Measurements from ENCODE around the gene DTD1. TPM values are rescaled to one million over a fixed set of nuclear protein-coding genes. Genes with fewer than 3 reads are reported as not detected.

The DTD1 gene
- total RNA-seq, 6 donors from 2014 or later = 19.9 to 31.2 (median 24.8) TPM

- Histone ChIP-seq H3K27ac (no peak overlapping the region), H3K4me3 (no peak overlapping the region), H3K36me3 (peaks cover 0 to 13% (median 9%) of the 10 kb centered on the region in 4 donors), H3K4me1 (no peaks in the 10 kb centered on the region), H3K9me3 (no peaks in the 10 kb centered on the region), H3K27me3 (no peaks in the 10 kb centered on the region)
- no peak for ATAC-seq (ENCODE audit: low FRiP score in 2 of 2)
- no peak for TF ChIP-seq POLR2A (IDR thresholded peaks at IDR 0.05)
- no peak for TF ChIP-seq POLR2AphosphoS5 (IDR thresholded peaks at IDR 0.05)
- TF ChIP-seq CTCF (IDR thresholded peaks at IDR 0.05) = no peak
- TF ChIP-seq EP300 (IDR thresholded peaks at IDR 0.05) = no peak
- 73% methylated on average over 4 of the region's 5 CpGs for WGBS, 2 donors
- peak in 1 of 2 donors; percentile 8 for DNase-seq
Observed at GRCh38 chr20:18748987-18749386, 161.1 kb downstream of the DTD1 start.

- DNase-seq (no peak), ATAC-seq (ENCODE audit: low FRiP score in 2 of 2) (peak; percentile 12 to 13)
- 85 to 100% methylated on average over 7 of the region's 7 CpGs for WGBS, 2 donors
- Histone ChIP-seq H3K9me3 (no peaks in the 10 kb centered on the region), H3K27ac (no peak overlapping the region), H3K4me1 (no peaks in the 10 kb centered on the region), H3K36me3 (peaks cover 0 to 10% (median 7%) of the 10 kb centered on the region in 4 donors), H3K27me3 (no peaks in the 10 kb centered on the region), H3K4me3 (no peak overlapping the region)
- TF ChIP-seq CTCF (IDR thresholded peaks at IDR 0.05) (no peak), EP300 (IDR thresholded peaks at IDR 0.05) (no peak), POLR2AphosphoS5 (IDR thresholded peaks at IDR 0.05) (no peak), POLR2A (IDR thresholded peaks at IDR 0.05) (no peak)
Observed at GRCh38 chr20:18749528-18749927, 161.7 kb downstream of the DTD1 start.

GRCh38 chr20:18750735-18751134 is 162.9 kb downstream of the DTD1 start:
- H3K27me3 ChIP-seq = no peaks in the 10 kb centered on the region
- TF ChIP-seq POLR2AphosphoS5 (IDR thresholded peaks at IDR 0.05) (no peak), EP300 (IDR thresholded peaks at IDR 0.05) (no peak), POLR2A (IDR thresholded peaks at IDR 0.05) (no peak), CTCF (IDR thresholded peaks at IDR 0.05) (no peak)
- WGBS, 2 donors = 9 to 20% methylated on average over 1 of the region's 1 CpG
- ATAC-seq (ENCODE audit: low FRiP score in 2 of 2) = no peak
- no peaks in the 10 kb centered on the region for H3K36me3 ChIP-seq
- H3K9me3 ChIP-seq = no peaks in the 10 kb centered on the region
- no peak overlapping the region for H3K27ac ChIP-seq
- no peak overlapping the region for H3K4me3 ChIP-seq
- DNase-seq = no peak
- H3K4me1 ChIP-seq = no peaks in the 10 kb centered on the region

GRCh38 chr20:18754030-18754652 is 166.3 kb downstream of the DTD1 start:
- ATAC-seq (ENCODE audit: low FRiP score in 2 of 2) = no peak
- no peaks in the 10 kb centered on the region for H3K36me3 ChIP-seq

More at GRCh38 chr20:18754030-18754652, 166.3 kb downstream of the DTD1 start:
- no peak for DNase-seq
- TF ChIP-seq EP300 (IDR thresholded peaks at IDR 0.05) = no peak
- TF ChIP-seq CTCF (IDR thresholded peaks at IDR 0.05) = no peak
- no peak for TF ChIP-seq POLR2A (IDR thresholded peaks at IDR 0.05)
- TF ChIP-seq POLR2AphosphoS5 (IDR thresholded peaks at IDR 0.05) = no peak
- Histone ChIP-seq H3K27me3 (no peaks in the 10 kb centered on the region), H3K9me3 (no peaks in the 10 kb centered on the region), H3K4me3 (no peak overlapping the region), H3K27ac (no peak overlapping the region), H3K4me1 (no peaks in the 10 kb centered on the region)
- WGBS, 2 donors = 56 to 59% methylated on average over 5 of the region's 5 CpGs

Data from upper lobe of left lung (tissue), 6 donors.